ENCODE data around the gene TP63.

GRCh38 chr3:189685860-189686259 is 54.7 kb downstream of the TP63 start:
- TF ChIP-seq, protein P1, sequence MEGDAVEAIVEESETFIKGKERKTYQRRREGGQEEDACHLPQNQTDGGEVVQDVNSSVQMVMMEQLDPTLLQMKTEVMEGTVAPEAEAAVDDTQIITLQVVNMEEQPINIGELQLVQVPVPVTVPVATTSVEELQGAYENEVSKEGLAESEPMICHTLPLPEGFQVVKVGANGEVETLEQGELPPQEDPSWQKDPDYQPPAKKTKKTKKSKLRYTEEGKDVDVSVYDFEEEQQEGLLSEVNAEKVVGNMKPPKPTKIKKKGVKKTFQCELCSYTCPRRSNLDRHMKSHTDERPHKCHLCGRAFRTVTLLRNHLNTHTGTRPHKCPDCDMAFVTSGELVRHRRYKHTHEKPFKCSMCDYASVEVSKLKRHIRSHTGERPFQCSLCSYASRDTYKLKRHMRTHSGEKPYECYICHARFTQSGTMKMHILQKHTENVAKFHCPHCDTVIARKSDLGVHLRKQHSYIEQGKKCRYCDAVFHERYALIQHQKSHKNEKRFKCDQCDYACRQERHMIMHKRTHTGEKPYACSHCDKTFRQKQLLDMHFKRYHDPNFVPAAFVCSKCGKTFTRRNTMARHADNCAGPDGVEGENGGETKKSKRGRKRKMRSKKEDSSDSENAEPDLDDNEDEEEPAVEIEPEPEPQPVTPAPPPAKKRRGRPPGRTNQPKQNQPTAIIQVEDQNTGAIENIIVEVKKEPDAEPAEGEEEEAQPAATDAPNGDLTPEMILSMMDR (IDR thresholded peaks at IDR 0.05): no peak
- TF ChIP-seq POLR2A (IDR thresholded peaks at IDR 0.05): no peak
